NCI-H2081 treated with DMSO at 0.1 percent for 48 hours (cell line): ENCODE data around the gene IFITM1.
"Not testable (repeated sequence)": the region's sequence is repeated elsewhere in the genome, so short reads cannot be mapped to it uniquely, and the experiment has no call there.

Source experiments
- DNase-seq: peaks from one replicate; lab custom pipeline; 2025; lab: John Stamatoyannopoulos, UW

IFITM1 gene

GRCh38 chr11:293852-294661, 19.8 kb upstream of the IFITM1 start:
- DNase-seq, result no peak

GRCh38 chr11:294780-295179, 19.1 kb upstream of the IFITM1 start:
- DNase-seq, result no peak

- DNase-seq, result no peak
Observed at GRCh38 chr11:295351-296170, 18.3 kb upstream of the IFITM1 start.

GRCh38 chr11:296171-297050, 17.4 kb upstream of the IFITM1 start:
- DNase-seq, result no peak

- DNase-seq, result no peak
Observed at GRCh38 chr11:297051-297585, 16.7 kb upstream of the IFITM1 start.

- DNase-seq, result no peak
Observed at GRCh38 chr11:297586-298405, 16.0 kb upstream of the IFITM1 start.

- no peak for DNase-seq
Observed at GRCh38 chr11:298406-299065, 15.3 kb upstream of the IFITM1 start.

GRCh38 chr11:299081-299891, 14.6 kb upstream of the IFITM1 start, which contains the start of gene IFITM5:
TSS of gene IFITM5 (minus strand) at chr11:299526. CDS start at chr11:299490, 36 bp downstream.
- no peak for DNase-seq

GRCh38 chr11:299951-300735, 13.7 kb upstream of the IFITM1 start:
- no peak for DNase-seq

GRCh38 chr11:303363-303762, 10.5 kb upstream of the IFITM1 start:
- no peak for DNase-seq

GRCh38 chr11:304061-304506, 9.8 kb upstream of the IFITM1 start:
- DNase-seq, result no peak

- DNase-seq, result no peak
Observed at GRCh38 chr11:304915-305843, 8.7 kb upstream of the IFITM1 start.

- no peak for DNase-seq
Observed at GRCh38 chr11:305844-306211, 8.0 kb upstream of the IFITM1 start.

- DNase-seq, result no peak
Observed at GRCh38 chr11:306645-307371, 7.0 kb upstream of the IFITM1 start.

- not testable (repeated sequence) for DNase-seq
Observed at GRCh38 chr11:307766-308708, 5.8 kb upstream of the IFITM1 start, which contains the start of gene IFITM2. TSS of gene IFITM2 (plus strand) at chr11:307816. CDS start at chr11:308193, 377 bp downstream.
